HepG2 (cell line): Measurements from ENCODE around the gene CAP2. TPM values are rescaled to one million over a fixed set of nuclear protein-coding genes. Genes with fewer than 3 reads are reported as not detected.
A peak's percentile ranks its signal among the peaks of the same experiment; 100 is the strongest.

Source experiments
- AGO1 ChIP-seq: fragments of 200-400 bp; formaldehyde crosslinking; IDR thresholded peaks from 2 replicates; pipeline ENCODE4 v1.6.1; 2017; ENCODE audit warnings: mild to moderate bottlenecking, low read depth, low read length, moderate library complexity; ENCODE audit not compliant: poor library complexity, severe bottlenecking
- ATF5 ChIP-seq: sonication (generic); formaldehyde crosslinking; IDR thresholded peaks from 2 replicates; pipeline ENCODE4 v1.4.0; 2020; ENCODE audit warnings: mild to moderate bottlenecking, low read depth, missing genetic modification reagents
- ERF ChIP-seq: IDR thresholded peaks from 2 replicates; pipeline ENCODE4 v1.6.1; 2018; ENCODE audit warnings: missing biosample characterization, missing genetic modification reagents
- FOXP1 ChIP-seq, 2 experiments: fragments of 450-650 bp in 1 of 2; IDR thresholded peaks; 2 replicates each; pipeline ENCODE4 v1.6.1; 2017 to 2018; ENCODE audit warnings: antibody characterized with exemption in 1 of 2
- KDM5A ChIP-seq: fragments of 200-600 bp; sonication (generic); IDR thresholded peaks from 2 replicates; pipeline ENCODE4 v1.7.0; 2018; ENCODE audit warnings: antibody characterized with exemption, mild to moderate bottlenecking, low read length, borderline replicate concordance
- RAD21 ChIP-seq: fragments of 450-650 bp; formaldehyde crosslinking; IDR thresholded peaks from 2 replicates; pipeline ENCODE4 v1.5.0; 2020; ENCODE audit warnings: mild to moderate bottlenecking
- RBFOX2 ChIP-seq: fragments of 200-400 bp; formaldehyde crosslinking; IDR thresholded peaks from 2 replicates; pipeline ENCODE4 v1.6.1; 2017; ENCODE audit warnings: low read depth, mild to moderate bottlenecking, low read length
- SMC3 ChIP-seq: IDR thresholded peaks from 2 replicates; pipeline ENCODE4 v1.6.1; 2011; ENCODE audit warnings: low read length, improper control_type of control experiment
- STAG1 ChIP-seq: sonication (generic); formaldehyde crosslinking; IDR thresholded peaks from 2 replicates; pipeline ENCODE4 v1.4.0; 2020; ENCODE audit warnings: missing genetic modification reagents
- ZBTB21 ChIP-seq: sonication (generic); formaldehyde crosslinking; IDR thresholded peaks from 2 replicates; pipeline ENCODE4 v1.4.0; 2020; ENCODE audit warnings: missing genetic modification reagents
- ZNF180 ChIP-seq: sonication (generic); formaldehyde crosslinking; IDR thresholded peaks from 2 replicates; pipeline ENCODE4 v1.4.0; 2020; ENCODE audit warnings: low read depth, missing genetic modification reagents, borderline replicate concordance
- ZNF232 ChIP-seq: sonication (generic); formaldehyde crosslinking; IDR thresholded peaks from 2 replicates; pipeline ENCODE4 v1.4.0; 2020; ENCODE audit warnings: missing genetic modification reagents, borderline replicate concordance
- ZNF687 ChIP-seq: sonication (generic); formaldehyde crosslinking; IDR thresholded peaks from 2 replicates; pipeline ENCODE4 v1.5.1; 2020; ENCODE audit warnings: mild to moderate bottlenecking, missing genetic modification reagents, moderate library complexity
- polyA plus RNA-seq, 8 experiments: library from polyadenylated mRNA; depleted of rRNA in 3 of 8; stranded (reverse) in 7 of 8; unstranded in 1 of 8; fragments of >200 nt; fragmentation: Illumina TruSeq in 4 of 8; extraction: Trizol in 4 of 8; gene quantifications; 2 replicates each; pipeline versions ENCODE4 v1.2.1 to v1.2.3, GENCODE V29; 2011 to 2016; ENCODE audit warnings: low read depth in 4 of 8, missing spikeins in 1 of 8, mixed read lengths in 1 of 8; ENCODE audit not compliant: insufficient read depth in 1 of 8
- total RNA-seq, 5 experiments: library from RNA; depleted of rRNA; stranded (reverse); fragments of >200 nt; fragmentation: Illumina TruSeq; extraction: Trizol; gene quantifications; 2 replicates each; pipeline ENCODE4 v1.2.3, GENCODE V29; 2016; ENCODE audit warnings: low read depth in 1 of 5
- TF ChIP-seq, protein P1 (sequence below): sonication (generic); formaldehyde crosslinking; IDR thresholded peaks from 2 replicates; pipeline ENCODE4 v1.5.1; 2020; ENCODE audit warnings: mild to moderate bottlenecking, missing genetic modification reagents, borderline replicate concordance
- TF ChIP-seq, protein P2 (sequence below): IDR thresholded peaks from 2 replicates; pipeline ENCODE4 v1.6.1; 2016; ENCODE audit warnings: low read depth, borderline replicate concordance

Gene CAP2
- total and polyA plus RNA-seq, 2 of the 13 experiments (the other 11 are each of a cell fraction or from before 2014, with no cell fraction given): 7.9 to 53.1 TPM

DNA sequence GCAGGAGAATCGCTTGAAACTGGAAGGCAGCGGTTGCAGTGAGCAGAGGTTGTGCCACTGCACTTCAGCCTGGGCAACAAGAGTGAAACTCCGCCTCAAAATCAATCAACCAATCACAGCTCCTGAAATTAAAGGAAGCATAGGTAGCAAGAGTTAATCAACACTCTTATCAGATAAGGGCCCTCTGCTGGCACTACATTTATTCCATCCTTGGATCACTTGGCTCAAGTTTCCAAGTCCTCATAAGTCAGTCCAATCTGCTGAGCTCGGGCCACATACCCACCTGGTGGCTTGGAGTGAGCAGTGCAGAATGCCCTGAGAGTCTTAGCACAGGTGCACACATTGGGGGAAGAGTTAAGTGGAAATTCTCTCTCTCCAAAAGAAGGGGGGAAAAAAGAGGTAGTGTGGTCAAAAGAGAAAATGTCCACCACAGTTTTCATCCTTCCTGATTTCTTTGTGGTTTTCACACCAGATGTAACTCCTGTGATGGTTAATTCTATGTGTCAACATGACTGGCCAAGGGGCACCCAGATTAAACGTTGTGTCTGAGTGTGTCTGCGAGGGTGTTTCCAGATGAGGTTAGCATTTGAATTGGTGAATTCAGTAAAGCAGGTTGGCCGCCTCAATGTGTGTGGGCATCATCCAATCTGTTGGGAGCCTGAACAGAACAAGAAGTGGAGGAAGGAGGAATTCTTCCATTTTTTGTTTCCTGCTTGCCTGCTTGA, 192.5 kb downstream of the CAP2 start (continued):
- TF ChIP-seq, protein P1, sequence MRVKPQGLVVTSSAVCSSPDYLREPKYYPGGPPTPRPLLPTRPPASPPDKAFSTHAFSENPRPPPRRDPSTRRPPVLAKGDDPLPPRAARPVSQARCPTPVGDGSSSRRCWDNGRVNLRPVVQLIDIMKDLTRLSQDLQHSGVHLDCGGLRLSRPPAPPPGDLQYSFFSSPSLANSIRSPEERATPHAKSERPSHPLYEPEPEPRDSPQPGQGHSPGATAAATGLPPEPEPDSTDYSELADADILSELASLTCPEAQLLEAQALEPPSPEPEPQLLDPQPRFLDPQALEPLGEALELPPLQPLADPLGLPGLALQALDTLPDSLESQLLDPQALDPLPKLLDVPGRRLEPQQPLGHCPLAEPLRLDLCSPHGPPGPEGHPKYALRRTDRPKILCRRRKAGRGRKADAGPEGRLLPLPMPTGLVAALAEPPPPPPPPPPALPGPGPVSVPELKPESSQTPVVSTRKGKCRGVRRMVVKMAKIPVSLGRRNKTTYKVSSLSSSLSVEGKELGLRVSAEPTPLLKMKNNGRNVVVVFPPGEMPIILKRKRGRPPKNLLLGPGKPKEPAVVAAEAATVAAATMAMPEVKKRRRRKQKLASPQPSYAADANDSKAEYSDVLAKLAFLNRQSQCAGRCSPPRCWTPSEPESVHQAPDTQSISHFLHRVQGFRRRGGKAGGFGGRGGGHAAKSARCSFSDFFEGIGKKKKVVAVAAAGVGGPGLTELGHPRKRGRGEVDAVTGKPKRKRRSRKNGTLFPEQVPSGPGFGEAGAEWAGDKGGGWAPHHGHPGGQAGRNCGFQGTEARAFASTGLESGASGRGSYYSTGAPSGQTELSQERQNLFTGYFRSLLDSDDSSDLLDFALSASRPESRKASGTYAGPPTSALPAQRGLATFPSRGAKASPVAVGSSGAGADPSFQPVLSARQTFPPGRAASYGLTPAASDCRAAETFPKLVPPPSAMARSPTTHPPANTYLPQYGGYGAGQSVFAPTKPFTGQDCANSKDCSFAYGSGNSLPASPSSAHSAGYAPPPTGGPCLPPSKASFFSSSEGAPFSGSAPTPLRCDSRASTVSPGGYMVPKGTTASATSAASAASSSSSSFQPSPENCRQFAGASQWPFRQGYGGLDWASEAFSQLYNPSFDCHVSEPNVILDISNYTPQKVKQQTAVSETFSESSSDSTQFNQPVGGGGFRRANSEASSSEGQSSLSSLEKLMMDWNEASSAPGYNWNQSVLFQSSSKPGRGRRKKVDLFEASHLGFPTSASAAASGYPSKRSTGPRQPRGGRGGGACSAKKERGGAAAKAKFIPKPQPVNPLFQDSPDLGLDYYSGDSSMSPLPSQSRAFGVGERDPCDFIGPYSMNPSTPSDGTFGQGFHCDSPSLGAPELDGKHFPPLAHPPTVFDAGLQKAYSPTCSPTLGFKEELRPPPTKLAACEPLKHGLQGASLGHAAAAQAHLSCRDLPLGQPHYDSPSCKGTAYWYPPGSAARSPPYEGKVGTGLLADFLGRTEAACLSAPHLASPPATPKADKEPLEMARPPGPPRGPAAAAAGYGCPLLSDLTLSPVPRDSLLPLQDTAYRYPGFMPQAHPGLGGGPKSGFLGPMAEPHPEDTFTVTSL: no peak
- TF ChIP-seq RAD21 (CRISPR knock-in tag): 0 out of 2 replicates have a peak, but pooled peaks have one; percentile 43
- peak; percentile 44 for TF ChIP-seq STAG1
- no peak for TF ChIP-seq ATF5 (CRISPR knock-in tag)
- TF ChIP-seq RBFOX2: no peak
- no peak for TF ChIP-seq ERF (CRISPR knock-in tag)
- no peak for TF ChIP-seq ZBTB21 (CRISPR knock-in tag)
- no peak for TF ChIP-seq ZNF232 (CRISPR knock-in tag)
- TF ChIP-seq SMC3: peak; percentile 42; the same call in 1 of the 2 replicates
- no peak for TF ChIP-seq FOXP1 (IDR thresholded peaks at IDR 0.05)
- no peak for TF ChIP-seq FOXP1 (CRISPR knock-in tag; IDR thresholded peaks at IDR 0.05)
- TF ChIP-seq KDM5A: no peak
- TF ChIP-seq, protein P2, sequence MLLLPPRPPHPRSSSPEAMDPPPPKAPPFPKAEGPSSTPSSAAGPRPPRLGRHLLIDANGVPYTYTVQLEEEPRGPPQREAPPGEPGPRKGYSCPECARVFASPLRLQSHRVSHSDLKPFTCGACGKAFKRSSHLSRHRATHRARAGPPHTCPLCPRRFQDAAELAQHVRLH (CRISPR knock-in tag): no peak
- no peak for TF ChIP-seq ZNF687 (CRISPR knock-in tag)
- TF ChIP-seq ZNF180 (CRISPR knock-in tag): no peak
- no peak for TF ChIP-seq AGO1
